SU-DHL-6 (cell line): ENCODE measurements around the gene BCAS4.

Source experiments
- H2AFZ ChIP-seq: fragments of 200-600 bp; sonication (generic); 2 replicates; pipeline ENCODE4 v1.6.1; 2014; ENCODE audit warnings: low read depth, mild to moderate bottlenecking, moderate library complexity, mixed read lengths, antibody characterized with exemption, low read length; ENCODE audit not compliant: severe bottlenecking
- H3F3A ChIP-seq: fragments of 200-600 bp; shearing (Covaris generic); 2 replicates; pipeline ENCODE4 v1.6.0; 2016; ENCODE audit warnings: antibody characterized with exemption, mild to moderate bottlenecking; ENCODE audit not compliant: insufficient read depth
- H3K27ac ChIP-seq: fragments of 200-600 bp; sonication (generic); 2 replicates; pipeline ENCODE4 v1.5.1; 2016; ENCODE audit warnings: low read depth, mild to moderate bottlenecking, low read length, moderate library complexity, mixed read lengths
- H3K27me3 ChIP-seq: fragments of 200-600 bp; sonication (generic), shearing (Covaris generic); 2 replicates; pipeline ENCODE4 v1.6.0; 2014; ENCODE audit warnings: mild to moderate bottlenecking, low read length
- H3K36me3 ChIP-seq: fragments of 200-600 bp; sonication (generic); 2 replicates; pipeline ENCODE4 v1.6.1; 2014; ENCODE audit warnings: mild to moderate bottlenecking, low read length, mixed read lengths
- H3K4me2 ChIP-seq: fragments of 300-600, 200-600 bp; shearing (Covaris generic), sonication (generic); 2 replicates; pipeline ENCODE4 v1.6.0; 2014; ENCODE audit warnings: low read length, low read depth, mild to moderate bottlenecking; ENCODE audit not compliant: poor library complexity, severe bottlenecking
- H3K4me3 ChIP-seq: fragments of 200-600 bp; sonication (generic); 2 replicates; pipeline ENCODE4 v1.5.1; 2014; ENCODE audit warnings: antibody characterized with exemption, low read length, mild to moderate bottlenecking, mixed read lengths; ENCODE audit not compliant: insufficient read depth, poor library complexity, severe bottlenecking
- H3K79me2 ChIP-seq: fragments of 200-600 bp; sonication (generic); 2 replicates; pipeline ENCODE4 v1.6.1; 2014; ENCODE audit warnings: mild to moderate bottlenecking, low read length, moderate library complexity; ENCODE audit not compliant: insufficient read depth
- H3K9ac ChIP-seq: fragments of 200-600 bp; sonication (generic); 2 replicates; pipeline ENCODE4 v1.7.0; 2014; ENCODE audit warnings: mild to moderate bottlenecking, low read length
- H3K9me2 ChIP-seq: fragments of 200-600 bp; sonication (generic); replicated peaks from 2 replicates; pipeline ENCODE4 v1.6.1; 2014; ENCODE audit warnings: low read length; ENCODE audit not compliant: insufficient read depth
- H3K9me3 ChIP-seq: fragments of 200-600 bp; sonication (generic); 2 replicates; pipeline ENCODE4 v1.6.1; 2014; ENCODE audit warnings: low read length, mixed read lengths; ENCODE audit not compliant: insufficient read depth
- H4K20me1 ChIP-seq: fragments of 200-600 bp; sonication (generic); 2 replicates; pipeline ENCODE4 v1.6.1; 2014; ENCODE audit warnings: low read depth, mild to moderate bottlenecking, antibody characterized with exemption, low read length, moderate library complexity, mixed read lengths
- EZH2phosphoT487 ChIP-seq: fragments of 200-600 bp; sonication (generic), shearing (Covaris generic); conservative IDR thresholded peaks from 2 replicates; pipeline ENCODE4 v1.6.1; 2018; ENCODE audit warnings: mild to moderate bottlenecking, antibody characterized with exemption, low read length, moderate library complexity, mixed read lengths
- TF ChIP-seq, protein P1 (sequence below): fragments of 200-600 bp; sonication (generic); IDR thresholded peaks from one replicate; pipeline ENCODE4 v1.5.1; 2017; ENCODE audit warnings: antibody characterized with exemption, mild to moderate bottlenecking, low read length, moderate library complexity; ENCODE audit not compliant: insufficient read depth, poor library complexity, severe bottlenecking

Gene BCAS4

DNA sequence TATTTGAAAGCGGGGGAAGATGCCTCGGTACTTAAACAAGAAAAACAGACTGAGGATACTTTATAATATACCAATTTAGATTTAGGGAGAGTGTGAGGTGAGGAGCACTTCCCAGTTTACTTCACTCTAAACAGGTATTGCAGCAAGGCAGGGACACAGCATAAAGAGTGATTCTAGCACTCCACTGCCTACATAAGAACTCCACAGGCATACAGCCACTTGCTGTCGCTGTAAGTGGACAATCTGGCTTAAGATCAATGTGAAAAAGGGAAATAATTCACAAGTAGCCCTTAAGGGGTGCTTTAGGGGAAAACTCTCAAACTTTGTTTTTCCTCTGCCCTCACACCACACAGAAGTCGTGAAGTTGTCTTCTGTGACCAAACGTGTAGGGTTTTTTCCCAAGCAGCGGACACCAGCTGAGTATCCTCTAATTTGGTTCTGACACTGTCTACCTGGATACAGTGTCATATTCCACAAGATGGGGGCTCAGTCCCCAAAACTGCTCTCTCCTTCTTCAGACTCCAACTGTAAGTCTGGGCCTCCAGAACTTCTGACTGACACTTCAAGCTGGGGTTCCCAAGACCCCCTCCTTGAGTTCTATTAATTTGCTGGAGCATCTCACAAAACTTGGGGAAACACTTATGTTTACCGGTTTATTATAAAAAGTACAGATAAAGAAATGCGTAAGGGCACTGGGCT lies 127.1 kb downstream of the BCAS4 start:
- H3K4me3 ChIP-seq = no peak overlapping the region
- peak overlapping the region; percentile 8 for H3K4me2 ChIP-seq
- H3K79me2 ChIP-seq = peaks cover 99% of the 10 kb centered on the region
- no peak overlapping the region for H2AFZ ChIP-seq
- H3K27ac ChIP-seq = no peak overlapping the region
- peaks cover 31% of the 10 kb centered on the region for H3K36me3 ChIP-seq
- no peaks in the 10 kb centered on the region for H3K9me3 ChIP-seq
- H3K9ac ChIP-seq = no peak overlapping the region
- peaks cover 21% of the 10 kb centered on the region for H3F3A ChIP-seq
- H3K27me3 ChIP-seq = no peaks in the 10 kb centered on the region
- TF ChIP-seq, protein P1, sequence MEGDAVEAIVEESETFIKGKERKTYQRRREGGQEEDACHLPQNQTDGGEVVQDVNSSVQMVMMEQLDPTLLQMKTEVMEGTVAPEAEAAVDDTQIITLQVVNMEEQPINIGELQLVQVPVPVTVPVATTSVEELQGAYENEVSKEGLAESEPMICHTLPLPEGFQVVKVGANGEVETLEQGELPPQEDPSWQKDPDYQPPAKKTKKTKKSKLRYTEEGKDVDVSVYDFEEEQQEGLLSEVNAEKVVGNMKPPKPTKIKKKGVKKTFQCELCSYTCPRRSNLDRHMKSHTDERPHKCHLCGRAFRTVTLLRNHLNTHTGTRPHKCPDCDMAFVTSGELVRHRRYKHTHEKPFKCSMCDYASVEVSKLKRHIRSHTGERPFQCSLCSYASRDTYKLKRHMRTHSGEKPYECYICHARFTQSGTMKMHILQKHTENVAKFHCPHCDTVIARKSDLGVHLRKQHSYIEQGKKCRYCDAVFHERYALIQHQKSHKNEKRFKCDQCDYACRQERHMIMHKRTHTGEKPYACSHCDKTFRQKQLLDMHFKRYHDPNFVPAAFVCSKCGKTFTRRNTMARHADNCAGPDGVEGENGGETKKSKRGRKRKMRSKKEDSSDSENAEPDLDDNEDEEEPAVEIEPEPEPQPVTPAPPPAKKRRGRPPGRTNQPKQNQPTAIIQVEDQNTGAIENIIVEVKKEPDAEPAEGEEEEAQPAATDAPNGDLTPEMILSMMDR = no peak
- TF ChIP-seq EZH2phosphoT487 = no peak
- no peaks in the 10 kb centered on the region for H3K9me2 ChIP-seq
- peaks cover 63% of the 10 kb centered on the region for H4K20me1 ChIP-seq

DNA sequence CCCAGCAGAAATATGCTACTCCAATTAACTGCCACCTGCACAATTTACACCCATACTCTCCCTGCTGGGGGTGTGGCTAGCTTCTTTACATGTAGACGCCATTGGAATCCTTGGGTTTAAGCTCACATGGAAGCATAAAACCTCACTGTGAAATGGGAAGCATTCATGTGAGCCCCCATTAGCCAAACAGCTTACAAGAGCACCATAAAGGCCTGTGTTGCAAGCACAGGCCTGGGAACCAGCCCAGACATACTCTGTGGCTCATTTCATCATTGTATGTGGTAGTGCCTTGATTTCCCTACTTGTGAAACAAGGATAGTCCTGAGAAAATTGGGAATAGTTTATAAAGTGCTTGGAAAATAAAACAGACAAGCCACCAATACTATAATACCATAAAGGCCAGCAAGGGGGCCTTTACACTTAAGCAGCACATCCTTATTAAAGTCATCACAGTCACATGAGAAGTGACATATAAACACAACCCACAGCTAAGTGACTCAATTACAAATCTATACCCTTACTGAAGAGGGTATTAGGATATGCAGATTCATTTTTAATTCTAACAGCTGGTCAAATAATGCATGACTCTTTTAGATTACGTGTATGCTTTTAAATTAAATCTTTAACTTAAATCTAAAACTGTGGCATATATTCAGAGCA lies 129.5 kb downstream of the BCAS4 start:
- Histone ChIP-seq H3K79me2 (peaks cover 99% of the 10 kb centered on the region), H3K9me2 (no peaks in the 10 kb centered on the region), H2AFZ (no peak overlapping the region), H3K9ac (no peak overlapping the region), H3K27me3 (no peaks in the 10 kb centered on the region), H3K36me3 (peaks cover 49% of the 10 kb centered on the region), H3F3A (peaks cover 20% of the 10 kb centered on the region), H4K20me1 (peaks cover 69% of the 10 kb centered on the region), H3K9me3 (no peaks in the 10 kb centered on the region), H3K4me2 (peak overlapping the region; percentile 2), H3K27ac (no peak overlapping the region), H3K4me3 (no peak overlapping the region)
- TF ChIP-seq EZH2phosphoT487 = no peak
- TF ChIP-seq, protein P1 = no peak

DNA sequence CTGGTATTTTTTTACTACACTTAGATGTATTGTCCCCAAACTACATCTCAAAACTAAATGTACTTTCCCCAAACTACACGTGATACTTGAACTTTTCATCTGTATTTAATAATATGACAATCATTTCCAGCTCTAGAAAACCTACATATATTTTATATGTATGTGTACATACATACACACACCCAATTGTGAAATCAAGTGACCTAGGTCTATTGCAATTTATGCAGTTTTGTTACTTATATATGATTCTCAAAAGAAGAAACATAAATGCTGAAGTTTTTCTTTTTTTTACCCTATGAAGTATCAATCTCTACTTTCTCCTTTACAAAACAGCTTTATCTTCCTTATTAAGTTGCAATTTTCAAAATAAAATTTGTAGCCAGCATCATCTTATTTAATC lies 131.7 kb downstream of the BCAS4 start:
- Histone ChIP-seq H4K20me1 (peaks cover 61% of the 10 kb centered on the region), H3K27ac (no peak overlapping the region), H3K79me2 (peaks cover 90% of the 10 kb centered on the region), H3K36me3 (peaks cover 49% of the 10 kb centered on the region), H3K27me3 (no peaks in the 10 kb centered on the region), H3K9me2 (no peaks in the 10 kb centered on the region), H3K4me2 (peak overlapping the region; percentile 76), H2AFZ (no peak overlapping the region), H3K9ac (no peak overlapping the region), H3K4me3 (no peak overlapping the region), H3F3A (peaks cover 15% of the 10 kb centered on the region; the same call in 1 of the 2 replicates), H3K9me3 (no peaks in the 10 kb centered on the region)
- no peak for TF ChIP-seq EZH2phosphoT487
- TF ChIP-seq, protein P1 = no peak
